HG03342 (cell line): ENCODE results near the gene SCMH1.

Source experiments
- ATAC-seq: cut with Tn5 transposase; IDR thresholded peaks from one replicate; pipeline ENCODE4 v1.9.1; 2021; ENCODE audit warnings: mild to moderate bottlenecking, moderate library complexity; ENCODE audit not compliant: unreplicated experiment

Gene SCMH1

GRCh38 chr1:41033272-41033671 is 208.8 kb downstream of the SCMH1 start:
- no peak for ATAC-seq

GRCh38 chr1:41032147-41032546 is 210.0 kb downstream of the SCMH1 start:
- no peak for ATAC-seq

GRCh38 chr1:41030872-41031616 is 211.1 kb downstream of the SCMH1 start:
- no peak for ATAC-seq

- ATAC-seq = no peak
Measured at GRCh38 chr1:41028034-41028642, 214.0 kb downstream of the SCMH1 start.

DNA sequence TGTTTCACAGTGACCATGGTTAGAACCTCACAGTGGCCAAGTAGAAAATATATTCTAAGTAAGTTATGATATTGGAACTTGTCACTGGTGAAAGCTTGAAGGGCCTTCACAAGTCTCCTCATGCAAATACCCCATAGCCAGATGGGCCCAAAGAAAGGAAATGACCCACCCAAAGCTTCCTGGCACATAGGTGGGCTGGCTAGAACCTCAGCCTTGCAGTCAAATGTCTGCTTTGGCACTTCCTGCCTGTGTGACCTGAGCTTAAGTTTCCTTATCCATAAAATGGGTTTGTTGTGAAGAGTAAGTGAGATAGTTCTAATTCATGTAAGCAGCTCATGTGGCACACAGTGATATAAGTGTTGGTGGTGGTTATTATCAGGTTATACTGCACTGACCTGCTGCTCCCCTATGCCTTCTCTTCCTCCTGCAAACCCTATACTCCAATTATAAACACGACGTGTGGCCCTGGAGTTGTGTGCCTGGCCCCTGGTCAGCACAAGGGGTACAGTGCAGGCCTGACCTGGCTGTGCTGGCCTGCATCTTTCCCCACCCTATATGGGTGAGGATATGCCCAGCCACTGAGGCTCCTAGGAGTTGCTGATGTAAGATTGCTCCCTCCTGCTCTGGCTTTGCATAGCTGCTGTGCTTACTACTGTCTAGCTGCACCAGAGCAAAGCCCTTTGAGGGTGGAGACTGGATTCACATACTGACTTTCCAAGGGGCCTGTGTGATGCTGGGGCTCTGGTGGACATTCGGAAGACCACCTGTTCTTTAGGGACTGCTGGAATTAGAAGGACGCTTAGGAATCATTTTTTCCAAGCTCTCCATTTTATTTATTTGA is 215.9 kb downstream of the SCMH1 start:
- ATAC-seq = no peak

GRCh38 chr1:41024953-41025352 is 217.2 kb downstream of the SCMH1 start:
- no peak for ATAC-seq

- ATAC-seq = no peak
Measured at GRCh38 chr1:41023279-41023990, 218.7 kb downstream of the SCMH1 start.

DNA sequence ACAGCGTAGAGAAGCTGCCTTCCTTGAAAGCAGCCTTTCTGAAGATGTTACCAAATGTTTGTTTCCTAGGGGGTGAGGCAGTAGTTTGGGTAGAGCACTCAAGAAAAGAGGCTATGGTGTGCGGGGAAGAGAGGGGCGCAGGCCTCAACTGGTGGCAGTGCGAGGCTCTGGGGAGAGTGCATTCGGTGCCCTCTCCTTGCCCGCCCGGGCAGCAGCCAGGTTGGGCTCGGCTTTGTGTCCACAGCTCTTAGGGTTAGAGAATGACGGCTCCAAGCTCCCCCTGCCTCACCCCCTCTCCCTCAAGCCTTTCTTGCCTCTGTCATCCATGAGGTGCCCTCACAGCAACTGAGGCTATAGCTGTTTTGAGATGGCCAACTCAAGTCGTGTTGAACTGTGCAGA is 219.7 kb downstream of the SCMH1 start:
- no peak for ATAC-seq

DNA sequence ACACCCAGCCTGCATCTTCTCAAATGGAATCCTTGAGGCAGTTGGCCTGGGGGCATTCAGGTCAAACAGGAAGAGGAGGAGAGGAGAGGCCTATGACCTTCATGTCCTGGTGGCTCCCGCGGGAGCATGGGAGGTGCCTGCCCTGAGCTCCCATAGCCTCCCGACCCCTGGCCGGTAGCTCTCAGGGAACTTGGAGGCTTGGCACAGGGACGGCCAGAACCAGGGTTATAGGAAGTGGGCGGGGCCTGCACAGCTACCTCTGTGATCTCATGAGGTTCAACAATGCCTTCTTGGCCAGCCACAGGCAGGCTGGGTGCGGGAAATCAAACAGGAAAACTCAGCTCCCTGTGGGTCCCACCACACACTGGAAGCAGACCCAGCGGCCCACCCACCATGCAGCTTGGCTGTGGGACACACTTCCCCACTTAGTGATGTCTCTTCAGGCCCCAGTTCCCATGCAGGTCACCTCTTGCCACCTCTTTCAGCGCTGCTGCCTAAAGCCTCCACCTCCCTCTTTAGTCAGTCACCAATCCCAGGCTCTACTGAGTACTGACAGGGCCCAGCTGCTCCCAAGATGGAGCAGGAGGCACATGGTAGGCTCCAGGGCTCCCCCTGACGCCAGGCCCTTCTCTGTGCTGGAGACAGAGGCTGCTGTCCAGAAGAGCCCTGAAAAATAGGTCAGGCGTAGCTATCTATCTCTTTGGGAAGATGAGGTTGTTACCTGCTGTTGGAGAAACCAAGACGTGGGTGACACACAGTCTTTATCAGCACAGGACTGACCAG is 220.4 kb downstream of the SCMH1 start, which contains the start of gene SLFNL1:
SLFNL1 (minus strand) TSS at position 200 of the 783 bp plus-strand sequence. CDS start 1,065 bp downstream, outside the sequence.
- no peak for ATAC-seq

- ATAC-seq = no peak
Measured at GRCh38 chr1:41020654-41021053, 221.5 kb downstream of the SCMH1 start.

GRCh38 chr1:41020109-41020576 is 222.0 kb downstream of the SCMH1 start:
- no peak for ATAC-seq

GRCh38 chr1:41019353-41019745 is 222.8 kb downstream of the SCMH1 start:
- no peak for ATAC-seq

- no peak for ATAC-seq
Measured at GRCh38 chr1:41018018-41018410, 224.1 kb downstream of the SCMH1 start.

GRCh38 chr1:41017141-41018017 is 224.7 kb downstream of the SCMH1 start:
- ATAC-seq = no peak

DNA sequence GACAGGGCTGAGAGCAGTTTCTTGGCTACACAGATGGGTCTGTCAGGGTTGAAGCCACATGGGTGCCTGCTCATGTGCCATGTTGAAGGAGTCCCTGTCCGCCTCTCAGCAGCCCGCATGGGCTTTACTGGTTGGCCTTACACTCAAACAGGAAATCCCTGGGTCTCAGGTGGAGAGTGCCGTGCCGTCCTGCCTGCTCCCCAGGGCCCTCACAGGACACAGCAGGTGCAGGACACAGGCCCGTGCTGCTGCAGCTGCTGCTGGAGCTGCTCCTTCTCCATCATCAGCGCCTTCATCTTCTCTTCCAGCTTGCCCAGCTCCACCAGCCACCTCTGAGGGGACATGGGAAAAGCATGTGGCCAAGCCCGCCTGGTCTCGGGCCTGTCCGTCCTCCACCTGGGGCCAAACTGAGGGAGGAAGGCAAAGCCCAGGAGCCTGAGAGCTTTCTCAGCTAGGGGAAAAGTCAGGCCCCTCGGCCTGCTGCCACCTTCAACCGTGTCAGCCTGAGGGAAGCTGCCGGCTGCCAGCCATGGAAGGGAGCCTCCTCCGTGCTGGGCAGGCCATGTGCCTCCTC is 226.1 kb downstream of the SCMH1 start:
- ATAC-seq = no peak

DNA sequence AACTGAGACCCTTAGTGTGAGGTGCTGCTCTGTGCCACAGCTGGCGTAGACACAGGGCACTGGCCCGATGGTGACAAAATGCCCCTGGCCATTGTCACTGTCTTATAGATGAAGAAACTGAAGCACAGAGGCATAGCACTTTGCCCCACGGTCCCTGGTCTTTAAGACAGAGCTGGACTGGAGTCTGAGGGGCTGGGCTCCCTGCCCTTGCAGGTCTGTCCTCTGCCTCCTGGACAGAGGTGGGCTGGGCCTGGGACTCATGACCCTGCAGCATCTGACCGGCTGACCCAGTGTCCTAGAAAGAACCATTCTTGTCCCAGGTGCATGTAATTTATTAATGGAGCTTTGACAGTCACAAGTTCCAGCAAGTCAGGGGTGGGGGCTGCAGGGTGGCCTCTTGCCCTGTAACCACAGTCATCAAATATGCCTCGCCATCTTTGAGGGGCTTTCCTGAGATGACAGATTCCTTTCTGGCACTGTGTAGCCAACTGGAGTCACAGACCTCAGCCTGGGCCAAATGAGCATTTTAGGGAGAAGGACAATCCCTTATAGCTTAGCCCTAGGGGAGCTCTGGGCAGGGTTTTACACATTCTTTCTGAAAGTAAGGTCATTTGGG is 226.7 kb downstream of the SCMH1 start:
- ATAC-seq = no peak

DNA sequence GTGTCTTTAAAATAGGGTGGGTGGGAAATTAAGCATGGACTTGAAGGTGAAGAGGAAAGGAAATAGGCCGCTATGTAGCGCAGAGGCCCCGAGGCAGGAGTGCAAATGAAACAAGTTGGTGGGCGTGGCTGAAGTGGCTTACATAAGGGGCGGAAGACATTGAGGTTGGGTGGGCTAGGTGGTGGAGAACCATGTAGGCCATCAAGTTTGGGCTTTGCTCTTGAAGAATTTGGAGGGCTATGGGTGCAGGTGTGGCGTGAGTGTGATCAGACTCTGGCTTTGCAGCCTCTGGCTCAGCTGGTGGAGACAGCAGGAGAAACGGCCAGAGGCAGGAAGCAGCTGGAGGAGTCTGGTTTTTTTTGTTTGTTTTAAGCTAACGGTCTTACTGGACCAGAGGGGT is 227.2 kb downstream of the SCMH1 start:
- no peak for ATAC-seq

- ATAC-seq = no peak
Measured at GRCh38 chr1:41013796-41014195, 228.3 kb downstream of the SCMH1 start.
